C4-2B (cell line): ENCODE results near the gene OSBPL5.

ENCODE experiments used
- CTCF ChIP-seq: fragments of 450-650 bp; conservative IDR thresholded peaks from 2 replicates; pipeline ENCODE4 v1.5.1; 2017; ENCODE audit warnings: mild to moderate bottlenecking
- ZFX ChIP-seq: fragments of 450-650 bp; IDR thresholded peaks from 2 replicates; pipeline ENCODE4 v1.6.1; 2017

GRCh38 chr11:3088806-3089205, 76.3 kb downstream of the OSBPL5 start:
- no peak for TF ChIP-seq CTCF
- TF ChIP-seq ZFX = no peak
